Kidney epithelial cell (primary cell): ENCODE data around the gene GBE1. TPM values are rescaled to one million over a fixed set of nuclear protein-coding genes. Genes with fewer than 3 reads are reported as not detected.

Source experiments
- DNase-seq: peaks from one replicate; pipeline ENCODE4 v3.0.0-alpha.2; 2010; ENCODE audit warnings: low read depth
- H3K27me3 ChIP-seq: 2 replicates; pipeline ENCODE4 v1.6.0; 2011; ENCODE audit warnings: low read length; ENCODE audit not compliant: control insufficient read depth, insufficient read depth
- H3K36me3 ChIP-seq: 2 replicates; pipeline ENCODE4 v1.5.1; 2011; ENCODE audit warnings: low read length; ENCODE audit not compliant: control insufficient read depth, insufficient read depth
- H3K4me3 ChIP-seq: 2 replicates; pipeline ENCODE4 v1.5.1; 2011; ENCODE audit warnings: low read depth, mild to moderate bottlenecking, control low read depth, low read length
- total RNA-seq: library from RNA; depleted of rRNA; stranded (reverse); fragments of >200 nt; gene quantifications from 2 replicates; pipeline ENCODE4 v1.2.3, GENCODE V29; 2015
- TF ChIP-seq, protein P1 (sequence below): IDR thresholded peaks from 2 replicates; pipeline ENCODE4 v1.5.1; 2011; ENCODE audit warnings: mild to moderate bottlenecking, moderate library complexity, low read length, control low read depth, inconsistent platforms; ENCODE audit not compliant: insufficient read depth, poor library complexity, severe bottlenecking

The GBE1 gene
- total RNA-seq, 1 donor from 2014 or later, result 30.8 TPM

DNA sequence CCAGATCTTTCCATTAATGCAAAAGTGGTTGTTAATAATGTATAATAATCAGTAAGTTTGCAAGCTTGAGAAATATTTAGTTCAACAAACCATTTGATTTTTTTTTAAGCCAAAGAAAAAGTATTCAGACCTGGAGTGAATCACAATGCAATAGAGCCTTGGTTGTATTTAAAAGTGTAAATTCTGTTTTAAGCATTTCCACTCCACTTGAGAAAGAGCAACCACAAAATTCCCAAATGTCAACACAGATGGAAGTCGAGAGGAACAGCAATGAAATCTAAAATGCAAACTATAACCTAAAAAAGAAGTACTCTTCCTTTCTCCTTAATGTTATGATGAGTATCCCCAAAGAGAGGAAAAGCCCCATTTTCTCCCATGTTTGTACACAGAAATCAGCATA is 20.2 kb downstream of the GBE1 start:
- no peaks in the 10 kb centered on the region for H3K36me3 ChIP-seq
- no peak for DNase-seq
- TF ChIP-seq, protein P1, sequence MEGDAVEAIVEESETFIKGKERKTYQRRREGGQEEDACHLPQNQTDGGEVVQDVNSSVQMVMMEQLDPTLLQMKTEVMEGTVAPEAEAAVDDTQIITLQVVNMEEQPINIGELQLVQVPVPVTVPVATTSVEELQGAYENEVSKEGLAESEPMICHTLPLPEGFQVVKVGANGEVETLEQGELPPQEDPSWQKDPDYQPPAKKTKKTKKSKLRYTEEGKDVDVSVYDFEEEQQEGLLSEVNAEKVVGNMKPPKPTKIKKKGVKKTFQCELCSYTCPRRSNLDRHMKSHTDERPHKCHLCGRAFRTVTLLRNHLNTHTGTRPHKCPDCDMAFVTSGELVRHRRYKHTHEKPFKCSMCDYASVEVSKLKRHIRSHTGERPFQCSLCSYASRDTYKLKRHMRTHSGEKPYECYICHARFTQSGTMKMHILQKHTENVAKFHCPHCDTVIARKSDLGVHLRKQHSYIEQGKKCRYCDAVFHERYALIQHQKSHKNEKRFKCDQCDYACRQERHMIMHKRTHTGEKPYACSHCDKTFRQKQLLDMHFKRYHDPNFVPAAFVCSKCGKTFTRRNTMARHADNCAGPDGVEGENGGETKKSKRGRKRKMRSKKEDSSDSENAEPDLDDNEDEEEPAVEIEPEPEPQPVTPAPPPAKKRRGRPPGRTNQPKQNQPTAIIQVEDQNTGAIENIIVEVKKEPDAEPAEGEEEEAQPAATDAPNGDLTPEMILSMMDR, result no peak
- H3K27me3 ChIP-seq, result no peaks in the 10 kb centered on the region
- H3K4me3 ChIP-seq, result no peak overlapping the region

DNA sequence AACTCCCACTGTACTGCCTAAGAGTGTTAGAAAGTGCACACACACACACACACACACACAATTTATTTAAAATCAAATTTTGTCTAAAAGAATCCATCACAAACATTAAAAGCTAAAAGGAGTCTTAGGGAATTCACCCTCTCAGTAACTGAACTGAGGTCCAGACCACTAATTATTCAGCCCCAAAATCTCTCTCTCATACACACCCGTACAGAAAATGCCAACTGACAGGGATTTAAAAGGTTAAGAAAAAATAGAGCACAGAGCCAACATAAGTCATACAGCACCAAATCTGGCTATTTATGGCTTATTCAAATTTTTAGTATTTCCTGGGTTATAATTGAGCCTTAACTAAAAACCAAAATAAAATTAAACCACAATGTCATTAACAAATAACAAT is 20.7 kb downstream of the GBE1 start:
- no peak overlapping the region for H3K4me3 ChIP-seq
- no peaks in the 10 kb centered on the region for H3K36me3 ChIP-seq
- TF ChIP-seq, protein P1, result no peak
- no peaks in the 10 kb centered on the region for H3K27me3 ChIP-seq
- no peak for DNase-seq

DNA sequence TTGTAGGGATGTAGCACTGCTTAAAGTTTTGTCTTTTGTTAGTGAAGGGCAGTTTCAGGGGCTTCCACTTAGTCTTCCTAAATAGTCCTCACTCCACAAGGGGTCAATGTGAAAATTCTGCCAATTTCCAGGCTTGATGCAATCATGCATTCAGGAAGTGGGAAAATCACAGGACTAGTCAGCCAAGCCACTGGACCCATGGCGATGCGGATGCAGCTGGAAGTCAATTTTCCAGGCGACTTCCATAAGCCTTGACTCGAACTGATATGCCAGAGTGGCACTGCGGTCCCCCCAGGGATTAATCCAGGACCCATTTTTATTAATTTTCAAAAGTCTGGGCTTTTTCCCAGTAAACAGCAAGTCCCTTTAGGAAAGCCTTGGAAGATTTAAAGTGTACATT is 26.1 kb downstream of the GBE1 start:
- DNase-seq, result no peak
- Histone ChIP-seq H3K4me3 (no peak overlapping the region), H3K36me3 (no peaks in the 10 kb centered on the region), H3K27me3 (no peaks in the 10 kb centered on the region)
- TF ChIP-seq, protein P1, result no peak

DNA sequence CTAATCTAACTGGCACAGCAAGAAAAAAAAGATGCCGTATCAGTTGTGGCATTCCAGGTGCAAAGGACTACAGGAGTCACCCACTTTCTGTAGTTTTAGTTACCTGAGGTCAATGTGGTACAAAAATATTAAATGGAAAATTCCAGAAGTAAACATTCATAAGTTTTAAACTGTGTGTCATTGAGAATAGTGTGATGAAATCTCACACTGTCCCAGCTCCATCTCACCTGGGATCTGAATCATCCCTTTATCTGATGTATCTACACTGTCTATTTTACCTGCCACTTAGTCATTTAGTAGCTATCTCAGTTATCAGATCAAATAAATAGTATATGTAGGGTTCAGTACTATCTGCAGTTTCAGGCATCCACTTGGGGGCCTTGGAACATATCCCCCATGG is 26.7 kb downstream of the GBE1 start:
- TF ChIP-seq, protein P1, result no peak
- no peak for DNase-seq
- no peaks in the 10 kb centered on the region for H3K36me3 ChIP-seq
- no peak overlapping the region for H3K4me3 ChIP-seq
- no peaks in the 10 kb centered on the region for H3K27me3 ChIP-seq

DNA sequence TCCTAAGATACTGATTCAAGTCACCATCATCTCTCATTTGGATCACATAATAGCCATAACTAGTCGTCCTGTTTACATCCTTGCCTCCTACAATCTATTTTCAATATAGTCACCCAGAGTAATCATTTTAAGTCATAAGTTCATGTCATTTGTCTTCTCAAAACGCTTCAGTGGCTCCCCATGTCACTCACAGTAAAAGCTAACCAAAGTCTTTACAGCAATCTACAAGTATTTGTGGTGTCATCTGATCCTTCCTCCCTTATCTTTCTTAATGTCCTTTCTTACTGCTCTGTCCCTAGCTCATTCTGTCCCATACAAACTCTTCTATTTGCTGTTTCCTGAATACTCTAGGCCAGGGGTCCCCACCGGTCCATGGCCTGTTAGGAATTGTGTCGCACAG is 28.8 kb downstream of the GBE1 start:
- H3K27me3 ChIP-seq, result no peaks in the 10 kb centered on the region
- TF ChIP-seq, protein P1, result no peak
- no peaks in the 10 kb centered on the region for H3K36me3 ChIP-seq
- DNase-seq, result no peak
- H3K4me3 ChIP-seq, result no peak overlapping the region

DNA sequence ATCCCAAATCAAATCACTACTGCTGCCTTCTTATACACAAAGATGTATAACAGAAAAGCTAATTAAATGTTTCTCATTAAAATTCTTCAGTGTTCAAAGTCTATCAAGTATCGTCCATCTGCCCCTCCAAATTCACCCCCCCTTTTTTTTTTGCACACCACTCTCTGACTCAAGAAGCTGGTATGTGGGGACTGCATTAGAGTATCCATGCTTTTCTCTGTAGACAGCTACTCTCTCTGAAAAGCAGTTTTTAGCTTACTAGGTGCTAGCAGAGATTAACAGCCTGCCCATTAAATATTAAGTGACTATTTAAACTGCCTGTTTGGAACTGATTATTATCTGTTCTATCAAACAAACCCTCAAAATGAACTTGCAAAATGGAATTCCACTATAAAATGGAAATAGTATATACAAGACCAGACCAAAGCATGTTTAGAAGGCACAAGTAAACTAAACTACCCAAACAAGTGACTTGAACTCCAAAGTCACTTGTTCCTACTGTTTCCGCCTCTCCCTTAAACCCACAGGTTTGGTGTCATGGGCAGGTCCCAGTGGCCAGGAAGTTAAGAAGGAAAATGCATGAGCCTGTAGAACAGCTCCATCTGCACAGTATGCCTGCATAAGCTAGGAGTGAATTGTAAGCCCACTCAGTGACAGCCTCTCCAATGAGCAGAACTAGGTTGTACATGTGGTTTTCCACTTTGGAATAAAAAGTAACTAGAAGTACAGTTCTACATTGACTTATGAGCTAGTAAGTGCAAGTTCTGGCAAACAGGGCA is 32.5 kb downstream of the GBE1 start:
- H3K36me3 ChIP-seq, result no peaks in the 10 kb centered on the region
- TF ChIP-seq, protein P1, result no peak
- no peak overlapping the region for H3K4me3 ChIP-seq
- peak; percentile 28 for DNase-seq
- H3K27me3 ChIP-seq, result no peaks in the 10 kb centered on the region
